Panc1 (cell line): ENCODE measurements around the gene COX7B2.
A peak's percentile ranks its signal among the peaks of the same experiment; 100 is the strongest.

ENCODE experiments used
- POLR2AphosphoS5 ChIP-seq: IDR thresholded peaks from 2 replicates; pipeline ENCODE4 v1.6.1; 2012; ENCODE audit warnings: mild to moderate bottlenecking, low read depth, low read length, moderate library complexity
- SIN3A ChIP-seq: IDR thresholded peaks from 2 replicates; pipeline ENCODE4 v1.6.1; 2012; ENCODE audit warnings: low read depth, mild to moderate bottlenecking, low read length, moderate library complexity, borderline replicate concordance; ENCODE audit not compliant: insufficient read depth
- TCF7L2 ChIP-seq: IDR thresholded peaks from 2 replicates; pipeline ENCODE4 v1.6.1; 2011; ENCODE audit warnings: mild to moderate bottlenecking, low read depth, low read length, inconsistent platforms
- TF ChIP-seq, protein P1 (sequence below): fragments of 450-650 bp; IDR thresholded peaks from 2 replicates; pipeline ENCODE4 v1.5.1; 2017; ENCODE audit warnings: mild to moderate bottlenecking
- TF ChIP-seq, protein P2 (sequence below), 2 experiments: IDR thresholded peaks; 2 replicates each; pipeline ENCODE4 v1.6.1; 2011 to 2012; ENCODE audit warnings: low read depth in 2 of 2, control low read depth in 1 of 2, low read length in 1 of 2, mild to moderate bottlenecking in 1 of 2, moderate library complexity in 1 of 2; ENCODE audit not compliant: insufficient read depth in 1 of 2

DNA sequence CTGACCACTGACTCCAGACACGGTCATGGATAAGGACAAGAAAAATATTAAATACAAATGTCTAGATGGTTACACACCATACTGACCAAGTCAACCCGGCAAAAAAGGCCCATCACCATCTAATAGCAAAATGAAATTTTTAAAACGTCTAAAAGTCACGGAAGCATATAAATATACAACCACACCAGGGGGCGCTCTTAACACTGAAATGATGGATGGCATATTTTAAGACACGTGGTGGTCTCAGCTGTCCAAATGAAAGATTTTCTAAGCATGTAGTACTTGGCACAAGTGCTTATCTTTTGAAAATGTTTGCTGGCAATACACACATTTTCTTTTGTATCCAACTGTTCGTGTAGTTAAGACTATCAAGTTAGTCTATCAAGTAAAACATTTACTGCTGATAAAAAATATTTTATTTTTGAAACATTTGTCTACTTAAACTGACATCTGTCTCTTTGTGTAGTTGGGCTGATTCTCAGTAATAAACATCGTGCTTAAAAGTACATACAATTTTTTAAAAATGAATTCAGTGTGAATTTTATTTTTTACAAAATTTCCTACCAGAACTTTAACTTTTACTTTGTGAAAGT lies 64.6 kb downstream of the COX7B2 start:
- TF ChIP-seq, protein P1, sequence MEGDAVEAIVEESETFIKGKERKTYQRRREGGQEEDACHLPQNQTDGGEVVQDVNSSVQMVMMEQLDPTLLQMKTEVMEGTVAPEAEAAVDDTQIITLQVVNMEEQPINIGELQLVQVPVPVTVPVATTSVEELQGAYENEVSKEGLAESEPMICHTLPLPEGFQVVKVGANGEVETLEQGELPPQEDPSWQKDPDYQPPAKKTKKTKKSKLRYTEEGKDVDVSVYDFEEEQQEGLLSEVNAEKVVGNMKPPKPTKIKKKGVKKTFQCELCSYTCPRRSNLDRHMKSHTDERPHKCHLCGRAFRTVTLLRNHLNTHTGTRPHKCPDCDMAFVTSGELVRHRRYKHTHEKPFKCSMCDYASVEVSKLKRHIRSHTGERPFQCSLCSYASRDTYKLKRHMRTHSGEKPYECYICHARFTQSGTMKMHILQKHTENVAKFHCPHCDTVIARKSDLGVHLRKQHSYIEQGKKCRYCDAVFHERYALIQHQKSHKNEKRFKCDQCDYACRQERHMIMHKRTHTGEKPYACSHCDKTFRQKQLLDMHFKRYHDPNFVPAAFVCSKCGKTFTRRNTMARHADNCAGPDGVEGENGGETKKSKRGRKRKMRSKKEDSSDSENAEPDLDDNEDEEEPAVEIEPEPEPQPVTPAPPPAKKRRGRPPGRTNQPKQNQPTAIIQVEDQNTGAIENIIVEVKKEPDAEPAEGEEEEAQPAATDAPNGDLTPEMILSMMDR: peak; percentile 63; the same call in 1 of the 2 replicates
- TF ChIP-seq, protein P2, sequence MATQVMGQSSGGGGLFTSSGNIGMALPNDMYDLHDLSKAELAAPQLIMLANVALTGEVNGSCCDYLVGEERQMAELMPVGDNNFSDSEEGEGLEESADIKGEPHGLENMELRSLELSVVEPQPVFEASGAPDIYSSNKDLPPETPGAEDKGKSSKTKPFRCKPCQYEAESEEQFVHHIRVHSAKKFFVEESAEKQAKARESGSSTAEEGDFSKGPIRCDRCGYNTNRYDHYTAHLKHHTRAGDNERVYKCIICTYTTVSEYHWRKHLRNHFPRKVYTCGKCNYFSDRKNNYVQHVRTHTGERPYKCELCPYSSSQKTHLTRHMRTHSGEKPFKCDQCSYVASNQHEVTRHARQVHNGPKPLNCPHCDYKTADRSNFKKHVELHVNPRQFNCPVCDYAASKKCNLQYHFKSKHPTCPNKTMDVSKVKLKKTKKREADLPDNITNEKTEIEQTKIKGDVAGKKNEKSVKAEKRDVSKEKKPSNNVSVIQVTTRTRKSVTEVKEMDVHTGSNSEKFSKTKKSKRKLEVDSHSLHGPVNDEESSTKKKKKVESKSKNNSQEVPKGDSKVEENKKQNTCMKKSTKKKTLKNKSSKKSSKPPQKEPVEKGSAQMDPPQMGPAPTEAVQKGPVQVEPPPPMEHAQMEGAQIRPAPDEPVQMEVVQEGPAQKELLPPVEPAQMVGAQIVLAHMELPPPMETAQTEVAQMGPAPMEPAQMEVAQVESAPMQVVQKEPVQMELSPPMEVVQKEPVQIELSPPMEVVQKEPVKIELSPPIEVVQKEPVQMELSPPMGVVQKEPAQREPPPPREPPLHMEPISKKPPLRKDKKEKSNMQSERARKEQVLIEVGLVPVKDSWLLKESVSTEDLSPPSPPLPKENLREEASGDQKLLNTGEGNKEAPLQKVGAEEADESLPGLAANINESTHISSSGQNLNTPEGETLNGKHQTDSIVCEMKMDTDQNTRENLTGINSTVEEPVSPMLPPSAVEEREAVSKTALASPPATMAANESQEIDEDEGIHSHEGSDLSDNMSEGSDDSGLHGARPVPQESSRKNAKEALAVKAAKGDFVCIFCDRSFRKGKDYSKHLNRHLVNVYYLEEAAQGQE (IDR thresholded peaks at IDR 0.05; ENCODE audit: insufficient read depth in 1 of 2, low read depth in 2 of 2, low read length in 1 of 2): no peak
- TF ChIP-seq SIN3A (no peak), POLR2AphosphoS5 (no peak), TCF7L2 (no peak)
